IMR-90 (cell line): Measurements from ENCODE around the gene RNF32.

Experiments used
- BHLHE40 ChIP-seq: fragments of 150-350 bp; IDR thresholded peaks from 2 replicates; pipeline ENCODE4 v1.6.1; 2016; ENCODE audit warnings: mild to moderate bottlenecking, low read depth, low read length
- CEBPB ChIP-seq: IDR thresholded peaks from 2 replicates; pipeline ENCODE4 v1.6.1; 2012; ENCODE audit warnings: low read depth, low read length, improper control_type of control experiment
- CHD1 ChIP-seq: IDR thresholded peaks from 2 replicates; pipeline ENCODE4 v1.6.1; 2012; ENCODE audit warnings: low read depth, low read length, improper control_type of control experiment
- FOS ChIP-seq: fragments of 150-350 bp; IDR thresholded peaks from 2 replicates; pipeline ENCODE4 v1.6.1; 2016; ENCODE audit warnings: low read depth, low read length
- MAFK ChIP-seq: IDR thresholded peaks from 2 replicates; pipeline ENCODE4 v1.6.1; 2012; ENCODE audit warnings: low read depth, low read length, improper control_type of control experiment
- MXI1 ChIP-seq: IDR thresholded peaks from 2 replicates; pipeline ENCODE4 v1.6.1; 2012; ENCODE audit warnings: low read depth, mild to moderate bottlenecking, low read length, moderate library complexity, borderline replicate concordance
- POLR2A ChIP-seq: IDR thresholded peaks from 2 replicates; pipeline ENCODE4 v1.6.1; 2012; ENCODE audit warnings: mild to moderate bottlenecking, low read depth, low read length
- RAD21 ChIP-seq: IDR thresholded peaks from 2 replicates; pipeline ENCODE4 v1.6.1; 2012; ENCODE audit warnings: low read length, improper control_type of control experiment
- RCOR1 ChIP-seq: IDR thresholded peaks from 2 replicates; pipeline ENCODE4 v1.6.1; 2012; ENCODE audit warnings: mild to moderate bottlenecking, low read length, improper control_type of control experiment; ENCODE audit not compliant: insufficient replicate concordance
- RFX5 ChIP-seq: IDR thresholded peaks from 2 replicates; pipeline ENCODE4 v1.8.0; 2012; ENCODE audit warnings: low read depth, mild to moderate bottlenecking, low read length, moderate library complexity
- SMC3 ChIP-seq: fragments of 150-350 bp; IDR thresholded peaks from 2 replicates; pipeline ENCODE4 v1.6.1; 2016; ENCODE audit warnings: low read depth, mild to moderate bottlenecking, antibody characterized with exemption, low read length, moderate library complexity
- TF ChIP-seq, protein P1 (sequence below): conservative IDR thresholded peaks from 2 replicates; pipeline ENCODE4 v1.5.1; 2012; ENCODE audit warnings: mild to moderate bottlenecking, low read depth, low read length, improper control_type of control experiment
- TF ChIP-seq, protein P2 (sequence below): fragments of 150-350 bp; IDR thresholded peaks from 2 replicates; pipeline ENCODE4 v1.6.1; 2017; ENCODE audit warnings: mild to moderate bottlenecking, antibody characterized with exemption, low read length, low read depth
- TF ChIP-seq, protein P3 (sequence below): fragments of 150-350 bp; IDR thresholded peaks from 2 replicates; pipeline ENCODE4 v1.6.1; 2016; ENCODE audit warnings: low read depth, mild to moderate bottlenecking, low read length, moderate library complexity, borderline replicate concordance

DNA sequence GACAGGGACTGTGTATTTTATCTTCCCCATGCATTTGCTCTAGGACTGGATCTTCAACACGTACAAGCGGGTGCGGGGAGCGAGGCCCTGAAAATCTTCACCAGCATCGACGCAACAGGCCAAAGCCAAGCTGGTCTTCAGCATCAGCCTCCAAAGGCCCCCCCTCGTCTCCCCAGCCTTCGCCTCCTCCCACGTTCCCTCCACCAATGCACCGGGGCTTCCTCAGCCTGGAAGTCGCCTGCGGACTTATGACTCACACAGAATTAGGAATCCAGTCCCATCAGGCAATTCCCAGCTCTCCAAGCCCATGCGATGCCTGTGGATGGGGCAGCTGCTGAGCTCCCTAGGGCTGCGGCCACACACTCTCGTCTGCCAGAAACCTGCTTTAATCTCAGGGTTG is 36.3 kb upstream of the RNF32 start:
- TF ChIP-seq RCOR1 (no peak), CHD1 (no peak), POLR2A (no peak), SMC3 (no peak), CEBPB (no peak), BHLHE40 (no peak), RAD21 (no peak), MXI1 (no peak), MAFK (no peak), FOS (no peak), RFX5 (no peak)
- TF ChIP-seq, protein P1, sequence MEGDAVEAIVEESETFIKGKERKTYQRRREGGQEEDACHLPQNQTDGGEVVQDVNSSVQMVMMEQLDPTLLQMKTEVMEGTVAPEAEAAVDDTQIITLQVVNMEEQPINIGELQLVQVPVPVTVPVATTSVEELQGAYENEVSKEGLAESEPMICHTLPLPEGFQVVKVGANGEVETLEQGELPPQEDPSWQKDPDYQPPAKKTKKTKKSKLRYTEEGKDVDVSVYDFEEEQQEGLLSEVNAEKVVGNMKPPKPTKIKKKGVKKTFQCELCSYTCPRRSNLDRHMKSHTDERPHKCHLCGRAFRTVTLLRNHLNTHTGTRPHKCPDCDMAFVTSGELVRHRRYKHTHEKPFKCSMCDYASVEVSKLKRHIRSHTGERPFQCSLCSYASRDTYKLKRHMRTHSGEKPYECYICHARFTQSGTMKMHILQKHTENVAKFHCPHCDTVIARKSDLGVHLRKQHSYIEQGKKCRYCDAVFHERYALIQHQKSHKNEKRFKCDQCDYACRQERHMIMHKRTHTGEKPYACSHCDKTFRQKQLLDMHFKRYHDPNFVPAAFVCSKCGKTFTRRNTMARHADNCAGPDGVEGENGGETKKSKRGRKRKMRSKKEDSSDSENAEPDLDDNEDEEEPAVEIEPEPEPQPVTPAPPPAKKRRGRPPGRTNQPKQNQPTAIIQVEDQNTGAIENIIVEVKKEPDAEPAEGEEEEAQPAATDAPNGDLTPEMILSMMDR = no peak
- TF ChIP-seq, protein P2, sequence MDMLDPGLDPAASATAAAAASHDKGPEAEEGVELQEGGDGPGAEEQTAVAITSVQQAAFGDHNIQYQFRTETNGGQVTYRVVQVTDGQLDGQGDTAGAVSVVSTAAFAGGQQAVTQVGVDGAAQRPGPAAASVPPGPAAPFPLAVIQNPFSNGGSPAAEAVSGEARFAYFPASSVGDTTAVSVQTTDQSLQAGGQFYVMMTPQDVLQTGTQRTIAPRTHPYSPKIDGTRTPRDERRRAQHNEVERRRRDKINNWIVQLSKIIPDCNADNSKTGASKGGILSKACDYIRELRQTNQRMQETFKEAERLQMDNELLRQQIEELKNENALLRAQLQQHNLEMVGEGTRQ = no peak
- TF ChIP-seq, protein P3, sequence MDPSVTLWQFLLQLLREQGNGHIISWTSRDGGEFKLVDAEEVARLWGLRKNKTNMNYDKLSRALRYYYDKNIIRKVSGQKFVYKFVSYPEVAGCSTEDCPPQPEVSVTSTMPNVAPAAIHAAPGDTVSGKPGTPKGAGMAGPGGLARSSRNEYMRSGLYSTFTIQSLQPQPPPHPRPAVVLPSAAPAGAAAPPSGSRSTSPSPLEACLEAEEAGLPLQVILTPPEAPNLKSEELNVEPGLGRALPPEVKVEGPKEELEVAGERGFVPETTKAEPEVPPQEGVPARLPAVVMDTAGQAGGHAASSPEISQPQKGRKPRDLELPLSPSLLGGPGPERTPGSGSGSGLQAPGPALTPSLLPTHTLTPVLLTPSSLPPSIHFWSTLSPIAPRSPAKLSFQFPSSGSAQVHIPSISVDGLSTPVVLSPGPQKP = no peak
